Measurements from ENCODE around the gene NOD1.
A peak's percentile ranks its signal among the peaks of the same experiment; 100 is the strongest.
"Not testable (repeated sequence)": the region's sequence is repeated elsewhere in the genome, so short reads cannot be mapped to it uniquely, and the experiment has no call there.

NOD1 gene

DNA sequence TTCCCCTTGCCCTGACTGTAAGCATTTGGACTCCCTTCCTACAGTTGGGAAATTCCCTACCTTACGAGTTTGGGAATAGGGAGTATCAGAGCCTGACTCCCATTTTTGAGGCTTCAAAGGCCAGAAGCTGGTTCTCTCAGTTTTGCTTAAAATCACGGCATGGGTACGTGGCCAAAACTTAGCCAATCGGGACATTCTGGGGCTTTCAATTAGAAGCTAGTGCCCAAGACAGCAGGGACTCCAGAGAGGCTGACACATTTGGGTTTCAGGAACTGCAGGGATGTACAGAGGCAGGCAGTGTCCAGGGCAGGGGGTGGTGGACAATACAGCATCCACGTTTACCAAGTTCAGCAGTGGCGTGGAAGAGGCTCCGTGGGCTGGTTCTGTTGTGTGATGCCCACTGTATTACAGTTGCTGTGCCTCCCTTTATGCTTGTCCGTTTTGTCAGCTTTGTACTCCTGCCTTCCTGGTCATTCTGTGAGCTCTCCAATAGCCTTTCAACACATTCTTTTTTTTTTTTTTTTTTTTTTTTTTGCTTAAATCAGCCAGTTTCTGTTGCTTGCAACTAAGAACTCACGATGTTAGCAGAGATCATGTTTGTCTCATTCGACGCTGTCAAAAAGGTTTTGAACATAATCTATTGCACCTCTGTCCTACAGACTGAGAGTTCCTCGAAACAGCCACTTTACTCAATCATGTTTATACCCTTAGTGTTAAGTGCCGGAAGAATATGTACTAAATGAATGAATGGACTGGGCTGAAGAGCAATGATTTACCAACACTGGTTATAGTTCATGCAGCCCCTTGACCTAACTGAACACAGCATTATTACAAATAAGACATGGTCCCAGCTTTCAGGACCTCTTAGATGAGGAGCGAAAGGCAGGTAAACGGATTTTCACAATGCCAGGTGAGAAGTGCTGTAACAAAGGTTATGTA lies 25.0 kb upstream of the NOD1 start:
- DNase-seq: no peak

DNA sequence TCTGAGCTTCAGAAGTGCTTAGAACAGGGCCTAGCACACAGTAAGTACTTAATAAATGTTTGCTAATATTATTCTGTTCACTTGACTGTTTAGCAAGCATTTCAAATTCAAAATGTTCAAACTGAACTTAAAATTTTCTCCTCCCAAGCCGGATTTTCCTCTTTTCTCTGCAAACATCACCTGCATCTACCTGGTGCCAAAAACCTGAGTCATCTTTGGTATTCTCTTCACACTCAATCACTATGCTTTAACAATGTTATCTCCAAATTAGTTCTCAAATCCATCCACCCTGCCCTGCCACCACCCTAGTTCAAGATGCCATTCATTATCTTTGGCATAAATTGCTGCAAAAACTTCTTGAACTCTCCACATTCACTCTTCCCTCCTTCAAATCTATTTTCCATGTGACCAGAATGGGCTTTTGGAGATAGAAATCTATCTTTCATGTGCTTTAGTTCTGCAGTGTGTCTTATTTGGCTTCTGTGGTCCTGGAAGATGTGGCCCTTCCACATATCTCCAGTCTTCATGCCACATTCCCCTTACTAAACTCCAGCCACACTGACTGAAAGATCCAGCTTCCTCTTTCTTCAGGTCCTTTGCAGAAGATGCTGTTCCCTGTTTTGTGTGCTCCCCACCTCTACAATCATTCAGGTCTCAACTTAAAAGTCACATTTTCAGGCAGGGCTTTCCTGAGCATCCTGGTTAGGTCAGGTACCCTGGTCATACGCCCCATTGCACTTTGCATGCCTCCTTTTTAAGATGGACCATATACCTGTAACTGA lies 24.1 kb upstream of the NOD1 start:
- DNase-seq: peak; percentile 17

DNA sequence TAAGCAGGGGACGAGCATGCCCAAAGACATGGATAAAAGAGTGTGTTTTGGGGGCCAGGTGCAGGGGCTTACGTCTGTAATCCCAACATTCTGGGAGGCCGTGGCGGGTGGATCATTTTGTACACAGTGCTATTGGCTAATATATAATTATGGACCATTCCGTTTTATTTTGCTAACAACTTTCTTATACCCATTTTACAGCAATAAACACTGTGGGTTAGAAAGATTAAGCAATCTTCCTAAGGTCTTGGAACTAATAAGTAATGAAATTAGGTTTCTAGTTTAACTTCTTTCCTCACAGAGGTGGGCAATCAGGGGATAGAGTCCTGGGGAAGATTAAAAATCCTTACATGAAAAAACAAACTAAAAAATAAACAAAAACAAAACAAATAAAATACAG lies 22.7 kb upstream of the NOD1 start:
- DNase-seq: no peak

DNA sequence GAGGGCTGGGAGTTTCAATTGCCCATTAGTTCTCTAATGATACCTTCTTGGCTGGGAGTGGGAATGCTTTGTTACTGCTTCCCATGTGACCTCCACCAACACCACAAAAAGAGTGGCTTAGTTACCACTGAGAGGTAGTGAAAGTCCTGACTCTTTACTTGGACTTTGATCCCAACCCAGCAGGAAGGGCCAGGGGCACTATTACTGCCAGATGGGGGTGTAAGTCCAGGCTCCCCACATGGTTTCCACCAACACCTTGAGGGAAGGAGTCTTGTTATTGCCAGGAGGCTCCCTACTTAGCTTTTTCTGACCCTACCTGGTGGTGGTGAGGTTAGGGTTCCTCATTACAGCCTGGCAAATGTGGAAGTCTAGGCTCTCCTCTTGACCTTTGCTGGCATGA lies 14.6 kb upstream of the NOD1 start:
- DNase-seq: no peak

DNA sequence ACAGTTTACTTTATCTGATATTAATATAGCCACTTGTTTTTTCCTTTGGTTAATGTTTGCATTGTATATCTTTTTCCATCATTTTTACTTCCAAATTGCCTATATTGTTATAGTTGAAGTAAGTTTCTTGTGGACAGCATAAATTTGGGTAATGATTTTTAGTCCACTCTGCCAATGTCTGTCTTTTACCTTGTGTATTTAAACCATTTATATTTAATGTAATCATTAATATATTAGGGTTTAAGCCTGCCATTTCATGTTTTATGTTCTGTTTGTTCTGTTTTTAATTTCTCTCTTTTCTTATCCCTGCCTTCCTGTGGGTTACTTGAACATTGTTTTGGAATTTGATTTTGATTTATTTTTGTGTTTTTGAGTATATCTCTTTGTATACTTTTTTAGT lies 12.8 kb upstream of the NOD1 start:
- no peak for DNase-seq

DNA sequence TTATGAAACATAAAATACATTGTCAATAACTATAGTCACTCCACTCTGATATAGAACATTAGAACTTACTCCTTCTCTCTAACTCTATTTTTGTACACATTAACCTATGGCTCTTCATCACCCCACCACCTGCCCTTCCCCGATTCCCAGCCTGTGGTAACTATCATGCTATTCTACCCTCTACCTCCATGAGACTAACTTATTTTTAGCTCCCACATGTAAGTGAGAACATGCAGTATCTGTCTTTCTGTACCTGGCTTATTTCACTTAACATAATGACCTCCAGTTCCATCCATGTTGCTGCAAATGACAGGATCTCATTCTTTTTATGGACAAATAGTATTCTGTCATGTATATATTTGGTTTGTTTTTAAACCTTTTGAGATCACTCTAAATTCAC lies 8.8 kb upstream of the NOD1 start:
- DNase-seq: no peak

DNA sequence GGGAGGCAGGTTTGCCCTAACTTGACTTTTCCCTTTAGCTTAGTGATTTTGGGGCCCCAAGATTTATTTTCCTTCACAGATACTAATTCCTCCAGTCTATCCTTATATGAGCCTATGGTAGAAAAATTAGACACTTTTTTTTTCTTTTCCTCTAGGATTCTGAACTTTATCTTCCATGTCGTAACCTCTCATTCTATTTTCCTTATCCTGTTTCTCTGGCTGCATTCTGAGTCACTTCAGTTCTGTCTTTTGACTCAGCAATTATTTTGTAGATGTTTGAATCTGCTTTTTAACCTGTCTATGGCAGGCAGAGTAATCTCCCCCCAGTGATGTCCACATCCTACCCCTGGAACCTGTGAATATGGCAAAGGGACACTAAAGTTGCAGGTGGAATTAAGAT lies 7.1 kb upstream of the NOD1 start:
- no peak for DNase-seq

DNA sequence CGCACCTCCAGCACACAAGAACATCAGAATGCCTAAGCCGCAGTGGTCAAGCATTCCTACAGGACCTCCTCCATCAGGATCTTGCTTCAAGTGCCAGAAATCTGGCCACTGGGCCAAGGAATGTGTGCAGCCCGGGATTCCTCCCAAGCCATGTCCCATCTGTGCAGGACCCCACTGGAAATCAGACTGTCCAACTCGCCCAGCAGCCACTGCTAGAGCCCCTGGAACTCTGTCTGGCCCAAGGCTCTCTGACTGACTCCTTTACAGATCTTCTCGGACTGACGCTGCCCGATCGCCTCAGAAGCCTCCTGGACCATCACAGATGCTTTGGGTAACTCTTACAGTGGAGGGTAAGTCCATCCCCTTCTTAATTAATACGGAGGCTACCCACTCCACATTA lies 2.8 kb upstream of the NOD1 start:
- DNase-seq: not testable (repeated sequence)

DNA sequence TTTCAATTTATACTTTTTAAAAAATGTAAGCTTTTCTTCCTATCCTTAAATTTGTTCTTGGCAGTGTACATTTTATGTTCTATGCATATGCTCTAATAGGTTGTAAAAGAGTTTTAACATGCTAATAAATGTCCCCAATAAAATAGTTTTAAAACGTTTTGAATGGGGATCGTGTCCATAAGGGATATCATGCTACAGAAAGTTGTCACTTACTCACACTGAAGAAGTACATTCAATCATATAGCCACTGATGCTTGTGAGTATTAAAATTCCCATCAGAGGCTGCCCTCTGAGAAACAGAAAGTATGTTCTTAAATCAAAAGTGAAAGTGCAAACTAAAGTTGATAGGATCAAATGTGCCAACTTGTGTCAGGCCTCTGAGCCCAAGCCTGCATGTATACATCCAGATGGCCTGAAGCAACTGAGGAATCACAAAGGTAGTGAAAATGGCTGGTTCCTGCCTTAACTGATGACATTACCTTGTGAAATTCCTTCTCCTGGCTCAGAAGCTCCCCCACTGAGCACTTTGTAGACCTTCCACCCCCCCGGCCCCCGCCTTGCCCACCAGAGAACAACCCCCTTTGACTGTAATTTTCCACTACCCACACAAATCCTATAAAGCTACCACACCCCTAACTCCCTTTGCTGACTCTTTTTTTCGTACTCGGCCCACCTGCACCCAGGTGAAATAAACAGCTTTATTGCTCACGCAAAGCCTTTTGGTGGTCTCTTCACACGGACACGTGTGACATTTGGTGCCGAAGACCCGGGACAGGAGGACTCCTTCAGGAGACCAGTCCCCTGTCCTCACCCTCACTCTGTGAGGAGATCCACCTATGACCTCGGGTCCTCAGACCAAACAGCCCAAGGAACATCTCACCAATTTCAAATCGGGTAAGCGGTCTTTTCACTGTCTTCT lies 877 bp upstream of the NOD1 start:
- DNase-seq: peak; percentile 25

DNA sequence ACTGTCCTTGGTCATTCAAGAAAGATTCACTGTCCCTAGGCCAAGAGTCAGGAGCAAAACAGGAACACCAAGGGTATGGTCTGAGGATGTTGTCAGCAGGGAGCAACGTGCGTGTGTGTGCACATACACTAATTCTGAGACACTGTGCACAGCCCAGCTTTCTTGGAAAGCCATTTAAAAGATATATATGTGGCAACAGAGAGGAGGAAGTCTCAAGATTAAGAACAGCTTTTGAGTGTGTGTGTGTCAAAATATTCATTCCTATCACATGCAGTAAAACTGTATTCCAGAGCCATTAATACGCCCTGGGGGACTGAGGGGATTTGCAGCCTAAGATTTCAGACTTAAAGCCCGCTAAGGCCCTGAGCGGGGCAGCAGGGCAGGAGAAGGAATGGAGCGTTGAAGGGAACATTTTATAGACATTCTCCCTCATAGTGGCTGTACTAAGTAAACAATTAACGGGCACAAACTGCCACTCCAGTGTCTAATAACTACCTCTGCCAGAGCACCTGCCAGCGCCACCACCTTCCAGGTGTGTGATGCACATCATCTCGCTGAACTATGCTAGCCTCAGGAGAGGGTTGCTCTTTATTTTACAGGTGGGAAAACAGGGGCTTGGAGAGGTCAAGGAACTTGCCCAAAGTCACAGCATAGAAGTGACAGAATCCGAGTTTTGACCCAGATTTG lies 2.0 kb downstream of the NOD1 start:
- peak; percentile 82 for DNase-seq

DNA sequence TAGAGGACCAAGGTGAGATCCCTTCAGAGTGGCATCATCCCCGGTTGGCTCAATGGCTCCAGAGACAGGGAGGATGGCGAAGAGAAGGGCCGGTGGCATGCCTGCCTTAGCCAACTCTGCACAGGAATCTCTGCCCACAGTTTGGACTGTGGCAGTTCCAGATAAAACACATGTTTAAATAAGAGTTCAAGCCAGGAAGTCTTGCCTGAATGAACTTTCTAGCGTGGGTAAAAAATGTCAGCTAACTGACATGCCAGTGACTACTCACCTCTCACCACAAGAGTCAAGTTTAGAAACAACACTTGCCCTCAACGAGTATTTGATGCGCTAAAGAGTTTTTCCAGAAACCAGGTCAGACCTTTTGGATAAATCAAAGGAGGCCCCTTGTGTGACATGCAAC lies 3.0 kb downstream of the NOD1 start:
- DNase-seq: no peak

DNA sequence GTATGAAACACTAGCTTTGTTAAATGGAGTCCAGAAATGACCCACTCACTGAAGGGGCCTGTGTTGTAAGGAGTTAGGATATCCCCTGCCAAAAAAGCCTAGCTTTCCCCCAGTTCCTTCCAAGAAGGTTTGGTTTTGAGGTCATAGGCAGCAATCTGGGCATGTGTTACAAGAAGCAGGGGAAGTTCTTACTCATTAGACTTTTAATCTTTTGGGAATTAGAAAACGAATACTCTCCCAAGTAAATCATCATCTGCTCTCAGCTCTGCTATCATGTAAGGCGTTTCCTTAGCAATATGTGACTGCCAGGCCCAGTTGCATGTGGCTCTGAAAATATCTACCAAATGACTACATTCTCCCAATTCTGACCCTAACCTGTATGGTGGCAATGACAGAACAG lies 3.7 kb downstream of the NOD1 start:
- DNase-seq: no peak

DNA sequence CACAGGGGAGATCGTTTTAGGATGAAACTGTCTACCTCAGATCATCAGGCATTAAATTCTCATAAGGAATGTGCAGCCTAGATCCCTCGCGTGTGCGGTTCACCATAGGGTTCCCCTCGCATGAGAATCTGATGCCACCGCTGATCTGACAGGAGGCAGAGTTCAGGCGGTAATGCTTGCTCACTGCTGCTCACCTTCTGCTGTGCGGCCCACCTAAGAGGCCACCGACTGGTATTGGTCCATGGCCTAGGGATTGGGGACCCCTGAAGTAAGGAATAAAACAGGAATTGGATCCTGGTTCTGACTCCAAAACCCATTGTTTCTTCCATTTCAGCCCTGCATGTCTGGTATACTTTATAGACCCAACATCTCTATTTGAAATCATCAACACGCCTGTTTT lies 4.1 kb downstream of the NOD1 start:
- DNase-seq: no peak

DNA sequence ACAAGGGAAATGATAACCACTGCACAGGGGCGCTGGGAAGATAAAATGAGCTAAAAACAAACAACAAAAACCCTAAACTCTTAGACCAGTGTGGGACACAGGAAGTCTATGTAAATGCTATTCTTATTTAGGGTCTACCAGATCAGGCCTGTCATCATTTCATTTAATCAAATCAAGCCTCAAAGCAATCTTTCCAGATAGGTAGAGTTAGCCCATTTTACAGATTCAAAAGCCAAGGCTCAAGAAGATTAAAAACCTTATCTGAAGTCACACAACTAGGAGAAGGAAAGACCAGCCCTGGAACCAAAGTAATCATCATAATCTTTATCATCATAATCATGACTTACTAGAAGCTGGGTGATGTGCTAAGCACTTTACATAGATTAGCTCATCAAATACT lies 4.7 kb downstream of the NOD1 start:
- no peak for DNase-seq

DNA sequence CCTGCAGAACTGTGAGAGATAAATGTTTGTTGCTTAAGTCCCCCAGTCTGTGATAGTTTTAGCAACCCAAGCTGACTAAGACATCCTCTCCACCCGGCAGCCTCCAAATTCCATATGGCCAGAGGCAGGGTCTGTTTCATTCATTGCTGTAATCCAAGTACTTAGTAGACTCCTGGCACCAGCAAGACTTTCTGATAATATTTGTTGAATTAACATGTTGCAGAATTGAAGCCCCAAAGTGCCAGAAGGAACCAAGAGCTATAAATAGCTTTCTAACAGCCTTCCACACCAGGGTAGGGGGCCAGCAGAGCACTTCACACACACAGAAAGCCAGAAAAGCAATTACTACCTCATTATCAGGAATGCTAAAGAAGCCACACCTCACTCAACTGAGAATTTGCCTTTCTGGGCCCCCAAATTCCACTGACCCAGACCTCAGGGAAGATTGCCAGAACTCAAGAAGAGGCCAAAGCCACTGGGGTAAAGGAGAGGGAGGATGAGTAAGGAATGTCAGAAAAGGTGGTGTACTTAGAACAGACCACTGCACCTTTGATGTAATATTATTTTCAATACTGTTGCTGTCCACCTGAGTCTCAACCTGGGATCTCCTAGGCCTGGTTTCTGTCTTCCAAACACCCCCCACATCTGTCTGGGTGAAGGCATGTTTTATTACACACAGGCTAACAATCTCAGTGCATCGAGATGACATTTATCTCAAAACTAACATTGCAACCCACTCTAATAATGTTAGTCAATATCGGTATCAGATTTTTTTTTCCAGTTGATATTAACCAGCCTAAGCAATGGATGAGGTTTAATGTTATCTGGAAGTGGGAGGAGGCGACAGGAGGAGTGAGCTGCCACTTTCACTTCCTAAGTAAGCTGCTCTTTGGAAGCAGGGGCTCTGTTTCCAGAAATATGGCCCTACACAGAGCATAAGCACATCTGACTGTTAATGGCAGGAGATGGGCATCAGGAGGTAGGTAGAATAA lies 5.5 kb downstream of the NOD1 start:
- no peak for DNase-seq

DNA sequence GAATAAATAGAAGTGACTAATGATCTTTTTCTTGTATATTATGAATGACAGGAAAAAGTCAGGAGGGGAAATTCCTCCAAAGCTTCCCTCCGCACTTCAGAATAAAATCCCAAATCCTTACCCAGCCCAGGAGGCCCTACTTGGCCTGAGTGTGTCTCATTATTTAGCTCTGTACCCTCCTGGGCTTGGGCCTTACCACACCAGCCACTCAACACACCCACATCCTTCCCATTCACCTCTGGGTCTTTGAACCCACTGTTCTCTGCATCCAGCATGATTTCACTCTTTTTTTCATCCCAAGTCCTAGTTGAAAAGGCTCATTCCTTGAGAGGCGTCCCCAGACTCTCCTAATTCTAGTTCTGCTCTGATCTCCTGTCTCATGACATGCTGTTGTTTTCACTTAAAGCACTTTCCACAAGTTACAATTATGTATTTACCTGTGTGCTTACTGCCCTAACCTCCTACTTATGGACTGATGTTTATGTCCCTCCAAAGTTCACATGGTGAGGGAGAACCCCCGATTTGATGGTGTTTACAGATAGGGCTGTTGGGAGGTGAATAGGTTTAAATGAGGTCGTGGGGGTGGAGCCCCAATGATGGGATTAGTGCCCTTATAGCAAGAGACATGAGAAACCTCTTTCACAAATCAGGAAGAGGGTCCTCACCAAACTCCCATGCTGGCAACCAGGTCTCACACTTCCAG lies 6.4 kb downstream of the NOD1 start:
- no peak for DNase-seq

DNA sequence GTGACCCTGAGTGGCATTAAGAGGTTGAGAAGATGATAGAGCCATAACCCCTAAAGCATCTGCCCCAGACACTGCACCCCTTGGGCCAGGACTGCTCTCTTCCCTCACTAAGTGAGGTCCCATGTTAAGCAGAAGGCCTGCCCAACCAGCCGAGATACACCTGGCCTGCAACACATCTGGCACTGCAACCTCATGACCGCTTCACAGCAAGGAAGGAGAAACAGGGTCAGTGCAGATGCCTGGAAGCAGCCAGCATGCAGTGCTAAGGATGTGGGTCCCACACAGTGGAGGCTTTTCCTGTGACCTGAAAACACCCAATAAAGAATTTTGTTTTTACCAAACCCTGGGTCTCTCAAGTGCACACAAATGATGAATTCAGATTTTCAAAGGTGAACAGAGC lies 7.4 kb downstream of the NOD1 start:
- no peak for DNase-seq

DNA sequence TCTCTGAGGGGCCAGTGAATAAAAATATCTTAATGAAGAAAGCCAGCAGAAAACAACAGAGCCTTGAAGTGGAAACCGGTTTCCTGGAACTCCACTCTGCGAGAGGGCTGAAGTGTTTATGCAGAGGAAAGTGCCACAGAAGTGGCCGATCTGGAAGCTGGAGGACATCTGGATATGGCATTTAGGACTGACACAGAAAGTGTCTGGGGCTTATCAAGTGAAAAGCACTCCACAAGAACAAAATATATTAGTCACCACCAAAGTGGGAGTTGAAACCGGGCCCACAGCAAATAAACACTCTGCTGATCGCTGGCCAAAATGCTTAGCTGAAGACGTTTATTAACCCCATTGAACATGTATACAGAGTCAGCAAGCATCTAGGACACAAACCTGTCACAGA lies 7.8 kb downstream of the NOD1 start:
- no peak for DNase-seq

DNA sequence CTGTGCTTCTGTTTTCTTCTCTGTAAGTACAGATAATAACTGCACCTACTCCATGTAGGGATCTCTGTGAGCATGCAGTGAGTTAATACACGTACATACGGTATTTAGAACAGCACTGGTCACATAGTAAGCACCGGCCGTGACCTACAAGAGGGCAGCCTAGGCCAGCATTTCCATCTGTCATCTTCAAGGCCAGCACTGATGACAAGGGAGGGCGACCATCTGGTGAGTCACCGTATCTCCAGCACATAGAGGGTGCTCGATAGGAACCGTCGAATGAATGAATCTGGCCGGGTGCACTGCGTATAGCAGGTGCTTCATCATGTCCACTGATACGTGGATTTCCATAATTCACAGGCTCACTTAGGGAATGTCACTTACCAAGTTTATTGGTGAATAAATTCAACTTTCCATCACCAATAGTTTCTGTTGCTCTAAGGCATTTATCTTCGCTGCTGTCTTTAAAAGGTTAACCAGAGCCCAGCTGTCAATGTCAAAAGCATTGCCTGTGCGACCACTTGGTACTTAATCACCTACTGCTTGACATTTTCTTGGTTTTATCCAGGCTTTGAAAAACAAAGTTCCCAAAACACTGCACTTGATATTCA lies 8.3 kb downstream of the NOD1 start:
- DNase-seq: no peak

DNA sequence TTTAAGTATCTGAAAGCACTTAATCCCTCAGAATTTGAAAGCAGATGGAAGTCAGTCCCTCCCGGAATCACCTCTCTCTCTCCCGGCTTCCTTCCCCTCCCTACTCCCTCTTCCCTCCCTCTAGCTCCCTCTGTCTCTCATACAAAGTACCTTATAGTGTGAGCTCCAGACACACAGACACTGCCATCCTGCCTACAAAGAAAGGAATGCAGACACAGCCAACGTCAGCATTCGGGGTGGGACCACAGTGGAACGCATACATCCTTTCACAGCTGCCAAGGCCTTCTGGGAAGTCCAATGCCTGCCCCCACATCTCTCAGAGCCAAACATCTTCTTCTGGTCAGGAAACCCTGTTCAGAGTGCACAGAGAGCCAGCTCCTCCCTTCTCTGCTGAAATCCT lies 9.3 kb downstream of the NOD1 start:
- DNase-seq: no peak
